OCI-LY7 (cell line): ENCODE measurements around the gene SUB1. TPM values are rescaled to one million over a fixed set of nuclear protein-coding genes. Genes with fewer than 3 reads are reported as not detected.

Source experiments
- BruUV-seq: library from RNA; stranded (reverse); fragments of 400-500 nt; replicated peaks from 2 replicates; lab custom pipeline; 2021; lab: Mats Ljungman, UMichigan
- CTCF ChIA-PET: fragments of 300-600 bp; sonication (Branson Sonifier 250); formaldehyde crosslinking; loops from one replicate; lab custom pipeline; 2022; ENCODE audit warnings: antibody characterized with exemption; ENCODE audit not compliant: unreplicated experiment; lab: Charles Lee
- POLR2A ChIA-PET: fragments of 300-600 bp; sonication (Branson Sonifier 250); formaldehyde crosslinking; loops from one replicate; lab custom pipeline; 2022; ENCODE audit warnings: antibody characterized with exemption; lab: Charles Lee
- DNase-seq: peaks from one replicate; pipeline ENCODE4 v3.0.0-alpha.2; 2015; ENCODE audit warnings: low spot score
- H2AFZ ChIP-seq: fragments of 200-600 bp; sonication (generic), shearing (Covaris generic); 2 replicates; pipeline ENCODE4 v1.6.1; 2014; ENCODE audit warnings: mild to moderate bottlenecking, antibody characterized with exemption, low read length, moderate library complexity
- H3K27ac ChIP-seq: fragments of 200-600 bp; sonication (generic); 2 replicates; pipeline ENCODE4 v1.5.1; 2014; ENCODE audit warnings: mixed run types, low read depth, mild to moderate bottlenecking, moderate library complexity, low read length, inconsistent platforms; ENCODE audit not compliant: poor library complexity, severe bottlenecking
- H3K36me3 ChIP-seq: fragments of 200-600 bp; sonication (generic); 2 replicates; pipeline ENCODE4 v1.6.1; 2014; ENCODE audit warnings: mild to moderate bottlenecking, antibody characterized with exemption, low read length, moderate library complexity, mixed read lengths; ENCODE audit not compliant: insufficient read depth
- H3K4me1 ChIP-seq: fragments of 200-600 bp; sonication (generic); 2 replicates; pipeline ENCODE4 v1.5.1; 2014; ENCODE audit warnings: mild to moderate bottlenecking, low read length; ENCODE audit not compliant: insufficient read depth, poor library complexity, severe bottlenecking
- H3K4me2 ChIP-seq: fragments of 200-600 bp; sonication (generic); 2 replicates; pipeline ENCODE4 v1.6.1; 2014; ENCODE audit warnings: mild to moderate bottlenecking, low read length
- H3K4me3 ChIP-seq: fragments of 200-600 bp; sonication (generic); 2 replicates; pipeline ENCODE4 v1.5.1; 2014; ENCODE audit warnings: mild to moderate bottlenecking, low read depth, low read length; ENCODE audit not compliant: poor library complexity, severe bottlenecking
- H3K79me2 ChIP-seq: fragments of 200-600 bp; sonication (generic); 2 replicates; pipeline ENCODE4 v1.6.1; 2016; ENCODE audit warnings: low read depth, mild to moderate bottlenecking, low read length, moderate library complexity, mixed read lengths; ENCODE audit not compliant: insufficient read depth
- H3K9me2 ChIP-seq: fragments of 200-600 bp; sonication (generic); 2 replicates; pipeline ENCODE4 v1.6.1; 2016; ENCODE audit warnings: mild to moderate bottlenecking, low read length, mixed read lengths; ENCODE audit not compliant: insufficient read depth
- H3K9me3 ChIP-seq: fragments of 200-600 bp; sonication (generic); 2 replicates; pipeline ENCODE4 v1.6.1; 2014; ENCODE audit warnings: mild to moderate bottlenecking, mixed run types, low read length, mixed read lengths
- H4K20me1 ChIP-seq: fragments of 200-600 bp; sonication (generic); 2 replicates; pipeline ENCODE4 v1.6.1; 2014; ENCODE audit warnings: mild to moderate bottlenecking, antibody characterized with exemption, low read length, moderate library complexity, mixed read lengths; ENCODE audit not compliant: insufficient read depth
- EZH2phosphoT487 ChIP-seq: fragments of 200-600 bp; sonication (generic); IDR thresholded peaks from 2 replicates; pipeline ENCODE4 v1.6.1; 2018; ENCODE audit warnings: low read depth, borderline replicate concordance, mild to moderate bottlenecking, mixed run types, antibody characterized with exemption, low read length, moderate library complexity, mixed read lengths
- intact Hi-C: fragments of 100-400 bp; cut with micrococcal nuclease; formaldehyde crosslinking; loops from one replicate; pipeline ENCODE4 v1.10.0; 2022; ENCODE audit not compliant: unreplicated experiment
- total RNA-seq, 2 experiments: library from RNA; depleted of rRNA in 1 of 2; stranded (reverse); fragments of >200 nt in 1 of 2; shearing (Covaris generic) in 1 of 2; gene quantifications; 2 replicates each; pipeline ENCODE4 v1.2.3, GENCODE V29; 2014 to 2022
- TF ChIP-seq, protein P1 (sequence below): fragments of 200-600 bp; sonication (generic); conservative IDR thresholded peaks from 2 replicates; pipeline ENCODE4 v1.5.1; 2014; ENCODE audit warnings: mild to moderate bottlenecking, antibody characterized with exemption, low read length, moderate library complexity, mixed read lengths

Gene SUB1
- total RNA-seq, 2 experiments from 2014 or later, result 40.3 to 69.2 TPM

DNA sequence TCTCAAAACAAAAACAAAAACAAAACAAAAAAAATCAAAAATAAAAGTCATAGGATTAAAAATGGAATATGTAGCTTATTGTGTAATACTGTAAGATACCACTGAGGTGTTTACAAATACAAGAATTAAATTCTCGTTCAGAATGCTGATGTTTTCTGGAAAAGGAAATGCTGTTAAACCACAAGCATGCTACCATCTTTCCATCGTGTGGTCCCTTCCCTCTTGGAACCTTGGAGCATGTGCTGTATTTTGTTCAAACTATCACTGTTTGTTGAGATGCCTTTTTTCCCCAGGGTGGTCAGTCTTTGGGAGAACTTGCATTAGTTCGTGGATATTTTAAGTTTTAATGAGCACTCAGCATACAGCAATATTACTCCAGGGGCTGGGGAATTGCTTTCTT, 39.7 kb downstream of the SUB1 start:
- intact Hi-C loops, result no loop called here
- CTCF ChIA-PET, result no interaction called here
- Histone ChIP-seq H3K36me3 (no peaks in the 10 kb centered on the region), H2AFZ (no peak overlapping the region), H3K4me2 (no peak overlapping the region), H3K27ac (no peak overlapping the region), H4K20me1 (no peaks in the 10 kb centered on the region), H3K79me2 (no peaks in the 10 kb centered on the region), H3K9me2 (no peaks in the 10 kb centered on the region), H3K4me1 (no peaks in the 10 kb centered on the region), H3K9me3 (no peaks in the 10 kb centered on the region), H3K4me3 (no peak overlapping the region)
- POLR2A ChIA-PET, result no interaction called here
- TF ChIP-seq EZH2phosphoT487, result no peak
- DNase-seq, result no peak
- BruUV-seq, result no TSS peak

DNA sequence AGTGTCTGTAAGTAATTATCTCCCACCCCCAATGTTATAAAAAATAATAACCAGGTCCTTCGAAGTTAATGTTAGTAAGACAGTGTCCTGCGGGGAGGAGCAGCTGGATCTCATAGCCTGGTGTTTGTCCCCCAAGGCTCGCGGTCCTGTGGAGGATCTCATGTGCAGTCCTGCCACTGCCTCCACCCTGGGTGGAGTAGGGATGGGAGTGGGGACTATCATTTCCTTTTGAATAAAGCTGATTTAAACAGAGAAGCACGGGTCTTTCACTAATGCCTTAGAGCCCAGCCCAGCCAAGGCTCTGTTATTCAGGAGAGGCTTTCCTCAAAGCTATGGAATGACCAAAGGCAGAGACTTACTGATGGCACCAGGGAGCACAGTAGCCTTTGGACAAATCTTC, 40.2 kb downstream of the SUB1 start:
- TF ChIP-seq EZH2phosphoT487, result no peak
- TF ChIP-seq, protein P1, sequence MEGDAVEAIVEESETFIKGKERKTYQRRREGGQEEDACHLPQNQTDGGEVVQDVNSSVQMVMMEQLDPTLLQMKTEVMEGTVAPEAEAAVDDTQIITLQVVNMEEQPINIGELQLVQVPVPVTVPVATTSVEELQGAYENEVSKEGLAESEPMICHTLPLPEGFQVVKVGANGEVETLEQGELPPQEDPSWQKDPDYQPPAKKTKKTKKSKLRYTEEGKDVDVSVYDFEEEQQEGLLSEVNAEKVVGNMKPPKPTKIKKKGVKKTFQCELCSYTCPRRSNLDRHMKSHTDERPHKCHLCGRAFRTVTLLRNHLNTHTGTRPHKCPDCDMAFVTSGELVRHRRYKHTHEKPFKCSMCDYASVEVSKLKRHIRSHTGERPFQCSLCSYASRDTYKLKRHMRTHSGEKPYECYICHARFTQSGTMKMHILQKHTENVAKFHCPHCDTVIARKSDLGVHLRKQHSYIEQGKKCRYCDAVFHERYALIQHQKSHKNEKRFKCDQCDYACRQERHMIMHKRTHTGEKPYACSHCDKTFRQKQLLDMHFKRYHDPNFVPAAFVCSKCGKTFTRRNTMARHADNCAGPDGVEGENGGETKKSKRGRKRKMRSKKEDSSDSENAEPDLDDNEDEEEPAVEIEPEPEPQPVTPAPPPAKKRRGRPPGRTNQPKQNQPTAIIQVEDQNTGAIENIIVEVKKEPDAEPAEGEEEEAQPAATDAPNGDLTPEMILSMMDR, result no peak
- CTCF ChIA-PET, result no interaction called here

DNA sequence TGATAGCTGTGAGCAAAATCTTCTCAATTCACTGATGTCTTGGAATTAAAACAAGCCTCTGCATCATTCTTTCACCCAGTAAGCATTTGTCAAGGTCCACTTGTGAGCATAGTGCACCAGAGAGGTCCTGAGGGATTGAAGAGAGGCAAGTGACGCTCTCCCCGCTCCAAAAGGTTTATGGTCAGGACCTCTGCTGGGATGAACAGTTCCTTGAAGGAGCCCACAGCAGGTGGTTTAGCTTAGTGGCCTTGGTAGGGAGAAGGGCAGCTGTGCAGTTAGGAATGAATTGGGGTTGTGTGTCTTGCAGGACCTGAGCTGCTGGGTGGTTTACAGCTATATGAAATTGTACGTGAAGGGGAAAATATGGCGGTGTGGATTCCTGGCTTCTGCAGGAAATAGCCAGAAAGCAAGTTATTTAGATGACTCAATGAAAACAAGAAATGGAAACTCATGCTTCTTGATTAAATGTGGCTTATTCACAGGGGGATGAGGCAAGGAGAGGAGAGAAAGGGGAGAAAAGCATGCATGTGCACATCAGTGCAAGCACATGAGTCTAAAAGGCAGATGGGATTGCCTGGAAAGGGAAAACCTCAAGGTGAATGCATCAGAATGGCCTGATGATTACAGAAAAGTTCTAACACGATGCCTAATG, 42.0 kb downstream of the SUB1 start:
- Histone ChIP-seq H3K4me1 (no peaks in the 10 kb centered on the region), H3K27ac (no peak overlapping the region), H3K9me3 (no peaks in the 10 kb centered on the region), H3K4me3 (no peak overlapping the region), H3K9me2 (no peaks in the 10 kb centered on the region), H3K36me3 (no peaks in the 10 kb centered on the region), H4K20me1 (no peaks in the 10 kb centered on the region), H2AFZ (no peak overlapping the region), H3K79me2 (no peaks in the 10 kb centered on the region), H3K4me2 (no peak overlapping the region)
- BruUV-seq, result no TSS peak
- POLR2A ChIA-PET, result no interaction called here
- intact Hi-C loops, result no loop called here
- TF ChIP-seq, protein P1, result no peak
- TF ChIP-seq EZH2phosphoT487, result no peak
- DNase-seq, result no peak
- CTCF ChIA-PET, result no interaction called here

More for the DNA sequence above, 40.2 kb downstream of the SUB1 start:
- Histone ChIP-seq H3K4me1 (no peaks in the 10 kb centered on the region), H3K4me2 (no peak overlapping the region), H2AFZ (no peak overlapping the region), H3K9me2 (no peaks in the 10 kb centered on the region), H3K27ac (no peak overlapping the region), H3K9me3 (no peaks in the 10 kb centered on the region), H3K79me2 (no peaks in the 10 kb centered on the region), H4K20me1 (no peaks in the 10 kb centered on the region), H3K36me3 (no peaks in the 10 kb centered on the region), H3K4me3 (no peak overlapping the region)
- intact Hi-C loops, result no loop called here
- DNase-seq, result no peak
- POLR2A ChIA-PET, result interaction anchor here (0.6 kb wide), 1 partner anchor 853 kb away, joined by 4 read pairs; no protein-coding TSS in a partner anchor
- no TSS peak for BruUV-seq
